Activated naive CD4-positive, alpha-beta T cell treated with anti-CD3 and anti-CD28 coated beads, Interleukin-2, amount 10 ng/mL, durations not matched to agents 7 days and 5 days (primary cell): Measurements from ENCODE around the gene PCYOX1L.

Experiments used
- CTCF ChIA-PET: fragments of 350-600 bp; sonication (Branson Sonifier 250); formaldehyde crosslinking; loops from one replicate; lab custom pipeline; 2021; ENCODE audit warnings: antibody characterized with exemption; lab: Charles Lee
- DNase-seq: peaks from one replicate; pipeline ENCODE4 v3.0.0-alpha.2; 2020
- H3K27ac Mint-ChIP-seq: one replicate; pipeline ENCODE4 v1.8.0; 2021; ENCODE audit warnings: mild to moderate bottlenecking, moderate library complexity, mixed read lengths
- H3K27me3 Mint-ChIP-seq: one replicate; pipeline ENCODE4 v1.8.0; 2021; ENCODE audit warnings: mild to moderate bottlenecking, mixed read lengths
- H3K36me3 Mint-ChIP-seq: one replicate; pipeline ENCODE4 v1.8.0; 2021; ENCODE audit warnings: mixed read lengths
- H3K4me1 Mint-ChIP-seq: one replicate; pipeline ENCODE4 v1.8.0; 2021; ENCODE audit warnings: mixed read lengths
- H3K4me3 Mint-ChIP-seq: one replicate; pipeline ENCODE4 v1.8.0; 2021; ENCODE audit warnings: mild to moderate bottlenecking, moderate library complexity, mixed read lengths
- H3K9me3 Mint-ChIP-seq: one replicate; pipeline ENCODE4 v1.8.0; 2021; ENCODE audit warnings: mixed read lengths

PCYOX1L gene

GRCh38 chr5:149403923-149404745 lies 46.3 kb downstream of the PCYOX1L start:
- Mint-ChIP-seq H3K9me3 (no peaks in the 10 kb centered on the region), H3K27me3 (peaks cover 47% of the 10 kb centered on the region), H3K36me3 (no peaks in the 10 kb centered on the region), H3K27ac (no peak overlapping the region), H3K4me3 (no peak overlapping the region), H3K4me1 (no peaks in the 10 kb centered on the region)
- no peak for DNase-seq
- CTCF ChIA-PET, result no interaction called here

GRCh38 chr5:149404746-149405549 lies 47.1 kb downstream of the PCYOX1L start:
- CTCF ChIA-PET, result interaction anchor here (1.0 kb wide), 1 partner anchor 24 kb away, joined by 4 read pairs; no protein-coding TSS in a partner anchor
- Mint-ChIP-seq H3K9me3 (no peaks in the 10 kb centered on the region), H3K27ac (no peak overlapping the region), H3K4me3 (no peak overlapping the region), H3K27me3 (peaks cover 56% of the 10 kb centered on the region), H3K36me3 (no peaks in the 10 kb centered on the region), H3K4me1 (no peaks in the 10 kb centered on the region)
- DNase-seq, result no peak

GRCh38 chr5:149405550-149406202 lies 47.8 kb downstream of the PCYOX1L start:
- H3K36me3 Mint-ChIP-seq, result no peaks in the 10 kb centered on the region
- no peak overlapping the region for H3K27ac Mint-ChIP-seq
- no peak for DNase-seq
- H3K9me3 Mint-ChIP-seq, result no peaks in the 10 kb centered on the region
- H3K4me1 Mint-ChIP-seq, result no peaks in the 10 kb centered on the region
- peaks cover 59% of the 10 kb centered on the region for H3K27me3 Mint-ChIP-seq
- CTCF ChIA-PET, result interaction anchor here (1.0 to 1.2 kb wide), 2 partner anchors 24 to 37 kb away, joined by 3 to 4 read pairs; no protein-coding TSS in a partner anchor
- no peak overlapping the region for H3K4me3 Mint-ChIP-seq

DNA sequence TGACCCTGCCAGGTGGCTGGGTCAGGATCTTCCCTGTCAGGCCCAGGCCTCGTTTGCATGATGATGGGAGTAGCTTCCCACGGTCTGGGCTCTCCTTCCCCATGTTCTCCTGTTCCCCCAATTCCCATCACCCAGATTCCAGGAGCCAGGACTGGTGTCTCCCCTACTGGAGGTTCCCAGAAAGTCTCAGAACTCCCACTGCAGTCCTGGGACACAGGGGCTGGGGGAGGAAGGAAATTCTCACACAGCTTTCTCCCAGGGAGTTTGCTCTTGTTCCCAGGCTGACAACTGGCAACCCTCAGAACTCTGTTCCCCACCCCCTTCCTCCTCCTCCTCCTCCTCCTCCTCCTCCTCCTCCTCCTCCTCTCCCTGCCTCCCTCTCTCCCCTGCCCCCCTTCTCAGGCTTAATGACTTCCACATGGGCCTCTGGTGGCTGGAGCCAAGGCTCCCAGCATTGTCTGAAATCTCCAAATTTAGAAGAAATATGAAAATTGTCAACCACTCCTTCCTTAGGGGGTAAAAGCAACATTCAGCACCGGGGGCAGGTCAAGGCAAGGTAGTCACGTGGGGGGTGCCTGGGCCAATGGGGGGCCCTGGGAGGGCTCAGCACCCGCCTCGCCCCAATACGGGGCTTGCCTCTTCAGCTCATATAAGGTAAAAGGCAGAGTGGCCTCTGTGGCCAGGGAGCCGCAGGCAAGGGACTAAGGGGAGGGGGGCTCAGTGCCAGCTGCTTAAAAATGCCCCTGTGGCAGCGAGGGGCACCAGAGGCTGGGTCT lies 48.5 kb downstream of the PCYOX1L start:
- Mint-ChIP-seq H3K9me3 (no peaks in the 10 kb centered on the region), H3K27me3 (peaks cover 56% of the 10 kb centered on the region), H3K27ac (no peak overlapping the region), H3K4me1 (no peaks in the 10 kb centered on the region), H3K4me3 (no peak overlapping the region), H3K36me3 (no peaks in the 10 kb centered on the region)
- DNase-seq, result no peak
- CTCF ChIA-PET, result interaction anchor here (1.0 to 1.2 kb wide), 2 partner anchors 25 to 37 kb away, joined by 3 to 4 read pairs; no protein-coding TSS in a partner anchor

- CTCF ChIA-PET, result no interaction called here
- peaks cover 54% of the 10 kb centered on the region for H3K27me3 Mint-ChIP-seq
- H3K4me3 Mint-ChIP-seq, result no peak overlapping the region
These were observed 49.1 kb downstream of the PCYOX1L start for GRCh38 chr5:149406979-149407306.

DNA sequence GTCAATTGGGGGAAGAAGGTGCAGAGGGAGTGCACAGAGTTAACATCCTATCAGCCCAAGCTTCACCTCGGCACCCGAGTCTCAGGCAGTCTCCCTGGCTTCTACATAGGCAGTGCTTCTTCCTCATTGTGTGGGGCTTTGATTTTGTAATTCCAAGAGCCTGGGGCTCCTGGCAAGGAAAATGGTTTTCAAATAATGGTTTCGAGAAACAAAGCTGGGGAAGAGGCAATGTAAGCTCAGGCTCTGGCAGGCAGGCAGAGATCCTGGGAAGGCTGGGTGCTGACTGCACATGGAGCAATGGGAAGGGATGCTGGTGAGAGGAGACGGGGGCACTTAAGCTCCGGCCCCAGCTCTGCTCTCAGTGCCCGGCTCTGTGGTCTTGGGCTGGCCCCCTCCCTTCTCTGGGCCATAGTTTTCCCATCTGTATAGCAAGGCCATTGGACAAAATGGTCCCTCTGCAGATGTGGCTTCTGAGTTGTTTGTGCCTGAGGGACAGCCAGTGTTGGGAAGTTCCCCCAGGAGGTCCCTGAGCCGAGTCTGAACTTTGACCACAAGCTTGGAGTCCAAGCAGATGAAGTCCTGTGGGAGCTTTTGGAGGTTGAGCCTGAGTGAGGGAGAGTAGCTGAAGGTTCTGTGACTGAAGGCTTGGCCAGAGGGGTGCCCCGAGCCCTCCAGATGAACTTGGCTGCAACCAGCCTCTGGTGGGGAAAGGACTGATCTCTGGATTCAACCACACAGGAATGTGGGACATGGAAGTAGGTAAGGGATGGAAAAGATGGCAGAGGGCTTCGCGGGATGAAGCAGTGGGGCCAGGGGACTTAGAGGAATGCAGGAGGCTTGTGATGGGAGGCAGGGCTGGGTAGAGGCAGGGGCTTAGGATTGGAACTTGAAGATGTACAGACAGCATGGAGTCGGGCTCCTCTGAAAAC lies 49.7 kb downstream of the PCYOX1L start:
- H3K36me3 Mint-ChIP-seq, result no peaks in the 10 kb centered on the region
- H3K27me3 Mint-ChIP-seq, result peaks cover 50% of the 10 kb centered on the region
- no peak for DNase-seq
- H3K27ac Mint-ChIP-seq, result no peak overlapping the region
- no peaks in the 10 kb centered on the region for H3K4me1 Mint-ChIP-seq
- CTCF ChIA-PET, result interaction anchor here (1.4 kb wide), 1 partner anchor 36 kb away, joined by 3 read pairs; no protein-coding TSS in a partner anchor
- no peaks in the 10 kb centered on the region for H3K9me3 Mint-ChIP-seq
- H3K4me3 Mint-ChIP-seq, result no peak overlapping the region

More at GRCh38 chr5:149406979-149407306, 49.1 kb downstream of the PCYOX1L start:
- Mint-ChIP-seq H3K27ac (no peak overlapping the region), H3K36me3 (no peaks in the 10 kb centered on the region), H3K4me1 (no peaks in the 10 kb centered on the region), H3K9me3 (no peaks in the 10 kb centered on the region)
- no peak for DNase-seq

- CTCF ChIA-PET, result interaction anchor here (1.4 kb wide), 1 partner anchor 37 kb away, joined by 3 read pairs; no protein-coding TSS in a partner anchor
- Mint-ChIP-seq H3K27me3 (peaks cover 48% of the 10 kb centered on the region), H3K4me1 (no peaks in the 10 kb centered on the region), H3K4me3 (no peak overlapping the region), H3K27ac (no peak overlapping the region), H3K9me3 (no peaks in the 10 kb centered on the region), H3K36me3 (no peaks in the 10 kb centered on the region)
- no peak for DNase-seq
These were observed 50.6 kb downstream of the PCYOX1L start for GRCh38 chr5:149408252-149409099.

- Mint-ChIP-seq H3K27me3 (peaks cover 45% of the 10 kb centered on the region), H3K27ac (no peak overlapping the region), H3K9me3 (no peaks in the 10 kb centered on the region), H3K4me1 (no peaks in the 10 kb centered on the region), H3K36me3 (no peaks in the 10 kb centered on the region), H3K4me3 (no peak overlapping the region)
- DNase-seq, result no peak
- CTCF ChIA-PET, result interaction anchor here (0.8 kb wide), 1 partner anchor 25 kb away, joined by 5 read pairs; no protein-coding TSS in a partner anchor
These were observed 51.6 kb downstream of the PCYOX1L start for GRCh38 chr5:149409268-149409948.

- H3K4me3 Mint-ChIP-seq, result no peak overlapping the region
- CTCF ChIA-PET, result interaction anchor here (0.8 to 1.3 kb wide), 2 partner anchors 24 to 42 kb away, joined by 4 to 5 read pairs; no protein-coding TSS in a partner anchor
- H3K27ac Mint-ChIP-seq, result no peak overlapping the region
- no peak for DNase-seq
- H3K36me3 Mint-ChIP-seq, result no peaks in the 10 kb centered on the region
- H3K4me1 Mint-ChIP-seq, result no peaks in the 10 kb centered on the region
- H3K27me3 Mint-ChIP-seq, result peaks cover 45% of the 10 kb centered on the region
- no peaks in the 10 kb centered on the region for H3K9me3 Mint-ChIP-seq
These were observed 52.2 kb downstream of the PCYOX1L start for GRCh38 chr5:149410071-149410470.

GRCh38 chr5:149410721-149411432 lies 53.0 kb downstream of the PCYOX1L start:
- no peak for DNase-seq
- no peaks in the 10 kb centered on the region for H3K36me3 Mint-ChIP-seq
- CTCF ChIA-PET, result interaction anchor here (0.8 to 1.3 kb wide), 2 partner anchors 23 to 43 kb away, joined by 4 to 5 read pairs; no protein-coding TSS in a partner anchor
- H3K4me3 Mint-ChIP-seq, result no peak overlapping the region
- H3K27ac Mint-ChIP-seq, result no peak overlapping the region
- peaks cover 41% of the 10 kb centered on the region for H3K27me3 Mint-ChIP-seq
- H3K9me3 Mint-ChIP-seq, result no peaks in the 10 kb centered on the region
- no peaks in the 10 kb centered on the region for H3K4me1 Mint-ChIP-seq
